BE2C (cell line): ENCODE measurements around the gene AUTS2.

Experiments used
- DNase-seq: peaks from one replicate; pipeline ENCODE4 v3.0.0-alpha.2; 2020
- H3K27me3 ChIP-seq: fragments of 250-450 bp; sonication (Bioruptor Pico); 2 replicates; pipeline ENCODE4 v1.5.1; 2020; ENCODE audit warnings: mild to moderate bottlenecking
- H3K36me3 ChIP-seq: fragments of 250-450 bp; sonication (Bioruptor Pico); 2 replicates; pipeline ENCODE4 v1.5.1; 2020; ENCODE audit warnings: mild to moderate bottlenecking
- H3K4me1 ChIP-seq: fragments of 250-450 bp; sonication (Bioruptor Pico); 2 replicates; pipeline ENCODE4 v1.5.1; 2020
- H3K4me3 ChIP-seq: 2 replicates; pipeline ENCODE4 v1.5.1; 2011; ENCODE audit warnings: low read depth, low read length
- H3K9me3 ChIP-seq: fragments of 250-450 bp; sonication (Bioruptor Pico); 2 replicates; pipeline ENCODE4 v1.5.1; 2020
- CTCF ChIP-seq: IDR thresholded peaks from 2 replicates; pipeline ENCODE4 v1.5.1; 2012; ENCODE audit warnings: mild to moderate bottlenecking, low read depth, low read length

AUTS2 gene

GRCh38 chr7:69761290-69761922 is 163.1 kb downstream of the AUTS2 start:
- H3K27me3 ChIP-seq = no peaks in the 10 kb centered on the region
- no peaks in the 10 kb centered on the region for H3K9me3 ChIP-seq
- no peaks in the 10 kb centered on the region for H3K36me3 ChIP-seq
- no peak overlapping the region for H3K4me3 ChIP-seq
- peaks cover 16% of the 10 kb centered on the region for H3K4me1 ChIP-seq
- TF ChIP-seq CTCF = no peak
- no peak for DNase-seq

- Histone ChIP-seq H3K4me3 (no peak overlapping the region), H3K27me3 (no peaks in the 10 kb centered on the region), H3K36me3 (no peaks in the 10 kb centered on the region), H3K4me1 (peaks cover 15% of the 10 kb centered on the region), H3K9me3 (no peaks in the 10 kb centered on the region)
- no peak for DNase-seq
- TF ChIP-seq CTCF = no peak
These were observed 164.6 kb downstream of the AUTS2 start for GRCh38 chr7:69762821-69763352.

GRCh38 chr7:69763513-69763912 is 165.2 kb downstream of the AUTS2 start:
- Histone ChIP-seq H3K4me1 (peaks cover 15% of the 10 kb centered on the region), H3K9me3 (no peaks in the 10 kb centered on the region), H3K27me3 (no peaks in the 10 kb centered on the region), H3K36me3 (no peaks in the 10 kb centered on the region), H3K4me3 (no peak overlapping the region)
- DNase-seq = no peak
- TF ChIP-seq CTCF = no peak

GRCh38 chr7:69764147-69764546 is 165.9 kb downstream of the AUTS2 start:
- DNase-seq = no peak

GRCh38 chr7:69764681-69765080 is 166.4 kb downstream of the AUTS2 start:
- no peak for TF ChIP-seq CTCF
- no peaks in the 10 kb centered on the region for H3K36me3 ChIP-seq
- peaks cover 25% of the 10 kb centered on the region for H3K4me1 ChIP-seq

More at GRCh38 chr7:69764147-69764546, 165.9 kb downstream of the AUTS2 start:
- no peaks in the 10 kb centered on the region for H3K27me3 ChIP-seq
- H3K4me1 ChIP-seq = peaks cover 22% of the 10 kb centered on the region
- TF ChIP-seq CTCF = no peak
- no peak overlapping the region for H3K4me3 ChIP-seq
- no peaks in the 10 kb centered on the region for H3K9me3 ChIP-seq
- no peaks in the 10 kb centered on the region for H3K36me3 ChIP-seq

GRCh38 chr7:69765879-69766278 is 167.6 kb downstream of the AUTS2 start:
- Histone ChIP-seq H3K4me3 (no peak overlapping the region), H3K9me3 (no peaks in the 10 kb centered on the region), H3K27me3 (no peaks in the 10 kb centered on the region), H3K36me3 (no peaks in the 10 kb centered on the region), H3K4me1 (peaks cover 28% of the 10 kb centered on the region)
- DNase-seq = no peak
- TF ChIP-seq CTCF = no peak

More at GRCh38 chr7:69764681-69765080, 166.4 kb downstream of the AUTS2 start:
- Histone ChIP-seq H3K27me3 (no peaks in the 10 kb centered on the region), H3K4me3 (no peak overlapping the region), H3K9me3 (no peaks in the 10 kb centered on the region)
- DNase-seq = no peak
